B cell (primary cell): ENCODE data around the gene MXRA8. TPM values are rescaled to one million over a fixed set of nuclear protein-coding genes. Genes with fewer than 3 reads are reported as not detected.

Source experiments
- ATAC-seq: fragments of 200-7000 bp; cut with Tn5 transposase; one replicate; pipeline ENCODE4 v1.10.0; 2021; ENCODE audit warnings: low read depth, mild to moderate bottlenecking, moderate number of reproducible peaks, moderate library complexity
- CTCF ChIA-PET: fragments of 350-600 bp; sonication (Branson Sonifier 250); formaldehyde crosslinking; loops from one replicate; lab custom pipeline; 2021; ENCODE audit warnings: antibody characterized with exemption, inconsistent platforms; lab: Charles Lee
- POLR2A ChIA-PET: fragments of 350-600 bp; sonication (Branson Sonifier 250); formaldehyde crosslinking; loops from one replicate; lab custom pipeline; 2021; ENCODE audit warnings: antibody characterized with exemption; lab: Charles Lee
- DNase-seq: peaks from one replicate; pipeline ENCODE4 v3.0.0; 2013
- H2AFZ ChIP-seq: 2 replicates; pipeline ENCODE4 v1.6.1; 2012; ENCODE audit warnings: mild to moderate bottlenecking, low read depth, low read length; ENCODE audit not compliant: insufficient read depth, poor library complexity, severe bottlenecking
- H3K27ac ChIP-seq, 2 donors: 1 replicate in 1 of 2; 2 replicates in 1 of 2; pipeline ENCODE4 v1.5.1; 2012 to 2013; ENCODE audit warnings: low read length in 2 of 2, mild to moderate bottlenecking in 2 of 2, moderate library complexity in 1 of 2
- H3K27me3 ChIP-seq, 4 experiments: fragments of 200-600 bp in 1 of 4; sonication (generic) in 1 of 4; replicated peaks in 1 of 4; 1 replicate in 2 of 4; 2 replicates in 2 of 4; pipeline versions ENCODE4 v1.6.1 to v1.7.0; 2013 to 2016; ENCODE audit warnings: low read length in 3 of 4, mild to moderate bottlenecking in 2 of 4, mixed read lengths in 1 of 4, moderate library complexity in 1 of 4; ENCODE audit not compliant: insufficient read depth in 4 of 4, control insufficient read depth in 3 of 4; ENCODE audit errors: control extremely low read depth in 1 of 4
- H3K36me3 ChIP-seq, 2 experiments: replicated peaks in 1 of 2; 1 replicate in 1 of 2; 2 replicates in 1 of 2; pipeline versions ENCODE4 v1.6.1 to v1.7.1; 2013; ENCODE audit warnings: low read length in 1 of 2; ENCODE audit not compliant: insufficient read depth in 2 of 2, control insufficient read depth in 1 of 2; ENCODE audit errors: control extremely low read depth in 1 of 2, extremely low read depth in 1 of 2
- H3K4me1 ChIP-seq, 2 donors: fragments of 200-600 bp in 1 of 2; sonication (generic) in 1 of 2; 1 replicate in 1 of 2; 2 replicates in 1 of 2; pipeline versions ENCODE4 v1.5.1 to v1.6.1; 2013 to 2017; ENCODE audit warnings: low read length in 2 of 2; ENCODE audit not compliant: control insufficient read depth in 2 of 2, insufficient read depth in 2 of 2
- H3K4me2 ChIP-seq: replicated peaks from 2 replicates; pipeline ENCODE3; 2012; ENCODE audit warnings: mild to moderate bottlenecking, low read depth, low read length; ENCODE audit not compliant: poor library complexity, severe bottlenecking
- H3K4me3 ChIP-seq, 5 experiments: fragments of 200-600 bp in 1 of 5; sonication (generic) in 1 of 5; 1 replicate in 3 of 5; 2 replicates in 2 of 5; pipeline versions ENCODE4 v1.5.1 to v1.7.0; 2011 to 2016; ENCODE audit warnings: low read length in 4 of 5, mild to moderate bottlenecking in 4 of 5, low read depth in 2 of 5, control low read depth in 1 of 5, moderate library complexity in 1 of 5; ENCODE audit not compliant: insufficient read depth in 1 of 5; ENCODE audit errors: control extremely low read depth in 1 of 5, extremely low read depth in 1 of 5
- H3K79me2 ChIP-seq: fragments of 200-600 bp; sonication (generic); one replicate; pipeline ENCODE4 v1.6.0; 2016; ENCODE audit warnings: low read length; ENCODE audit not compliant: control insufficient read depth, insufficient read depth
- H3K9ac ChIP-seq: fragments of 200-600 bp; sonication (generic); 2 replicates; pipeline ENCODE4 v1.6.1; 2017; ENCODE audit warnings: mild to moderate bottlenecking, low read length, moderate library complexity
- H3K9me3 ChIP-seq, 3 donors: one replicate each; pipeline versions ENCODE4 v1.6.1 to v1.7.1; 2013; ENCODE audit warnings: low read length in 2 of 3; ENCODE audit not compliant: control insufficient read depth in 2 of 3, insufficient read depth in 1 of 3; ENCODE audit errors: control extremely low read depth in 1 of 3
- H4K20me1 ChIP-seq: 2 replicates; pipeline ENCODE4 v1.6.0; 2012; ENCODE audit warnings: mild to moderate bottlenecking, low read length; ENCODE audit not compliant: insufficient read depth, control insufficient read depth, poor library complexity, severe bottlenecking
- H3K27ac Mint-ChIP-seq: one replicate; pipeline ENCODE4 v1.8.0; 2021; ENCODE audit warnings: mixed read lengths
- H3K27me3 Mint-ChIP-seq: one replicate; pipeline ENCODE4 v1.8.0; 2021; ENCODE audit warnings: mixed read lengths
- H3K4me1 Mint-ChIP-seq: one replicate; pipeline ENCODE4 v1.8.0; 2021; ENCODE audit warnings: mixed read lengths
- H3K4me3 Mint-ChIP-seq: one replicate; pipeline ENCODE4 v1.8.0; 2021; ENCODE audit warnings: mixed read lengths
- H3K9me3 Mint-ChIP-seq: one replicate; pipeline ENCODE4 v1.8.0; 2022; ENCODE audit warnings: mixed read lengths; ENCODE audit not compliant: insufficient read depth
- EZH2 ChIP-seq: IDR thresholded peaks from 2 replicates; pipeline ENCODE4 v1.6.1; 2012; ENCODE audit warnings: borderline replicate concordance, low read depth, mild to moderate bottlenecking, moderate library complexity, low read length; ENCODE audit not compliant: insufficient read depth, poor library complexity, severe bottlenecking
- WGBS: methylation state at CpG from one replicate; pipeline ENCODE4 v1.1.5; 2013; ENCODE audit warnings: missing lambda C conversion rate; ENCODE audit not compliant: insufficient coverage; 5-methylcytosine and 5-hydroxymethylcytosine counted together
- intact Hi-C: fragments of 100-400 bp; cut with micrococcal nuclease; formaldehyde crosslinking; loops from one replicate; pipeline ENCODE4 v1.10.0; 2022
- polyA plus RNA-seq: library from polyadenylated mRNA; depleted of rRNA; stranded (reverse); fragments of >200 nt; gene quantifications from 2 replicates; pipeline ENCODE4 v1.2.3, GENCODE V29; 2012
- total RNA-seq, 2 donors: library from RNA; stranded (reverse); fragments of 120-200 nt in 1 of 2; gene quantifications; 1 replicate in 1 of 2; 2 replicates in 1 of 2; pipeline versions ENCODE4 v1.2.3 to v1.2.4, GENCODE V29; 2013 to 2022
- TF ChIP-seq, protein P1 (sequence below): fragments of 200-600 bp; IDR thresholded peaks from one replicate; pipeline ENCODE4 v1.8.0; 2022; ENCODE audit warnings: antibody characterized with exemption, mild to moderate bottlenecking

MXRA8 gene
- total and polyA plus RNA-seq, 2 donors (not counting 1 experiment from before 2014, with no cell fraction given) = 0.10 TPM; not detected in 1

- 20% methylated on average over 10 of the region's 13 CpGs for WGBS
- POLR2A ChIA-PET = interaction anchor here (0.5 kb wide), 1 partner anchor 97 kb away, joined by 3 read pairs; no protein-coding TSS in a partner anchor
- H3K27me3 ChIP-seq = peaks cover 0 to 42% (median 10%) of the 10 kb centered on the region in 4 experiments
- Mint-ChIP-seq H3K4me3 (no peak overlapping the region), H3K27ac (no peak overlapping the region), H3K27me3 (peaks cover 20% of the 10 kb centered on the region), H3K4me1 (peaks cover 8% of the 10 kb centered on the region), H3K9me3 (no peaks in the 10 kb centered on the region)
- peaks cover 0 to 18% (median 0%) of the 10 kb centered on the region in 3 donors for H3K9me3 ChIP-seq
- no peaks in the 10 kb centered on the region for H3K79me2 ChIP-seq
- CTCF ChIA-PET = no interaction called here
- peaks cover 11 to 14% of the 10 kb centered on the region in 2 donors for H3K4me1 ChIP-seq
- H3K9ac ChIP-seq = no peak overlapping the region
- H3K36me3 ChIP-seq = no peaks in the 10 kb centered on the region
- no peak overlapping the region for H3K27ac ChIP-seq
- intact Hi-C loops = no loop called here
- no peaks in the 10 kb centered on the region for H4K20me1 ChIP-seq
- no peak overlapping the region for H2AFZ ChIP-seq
- DNase-seq (no peak), ATAC-seq (no peak)
- no peak overlapping the region for H3K4me2 ChIP-seq
- TF ChIP-seq EZH2 = no peak
- TF ChIP-seq, protein P1, sequence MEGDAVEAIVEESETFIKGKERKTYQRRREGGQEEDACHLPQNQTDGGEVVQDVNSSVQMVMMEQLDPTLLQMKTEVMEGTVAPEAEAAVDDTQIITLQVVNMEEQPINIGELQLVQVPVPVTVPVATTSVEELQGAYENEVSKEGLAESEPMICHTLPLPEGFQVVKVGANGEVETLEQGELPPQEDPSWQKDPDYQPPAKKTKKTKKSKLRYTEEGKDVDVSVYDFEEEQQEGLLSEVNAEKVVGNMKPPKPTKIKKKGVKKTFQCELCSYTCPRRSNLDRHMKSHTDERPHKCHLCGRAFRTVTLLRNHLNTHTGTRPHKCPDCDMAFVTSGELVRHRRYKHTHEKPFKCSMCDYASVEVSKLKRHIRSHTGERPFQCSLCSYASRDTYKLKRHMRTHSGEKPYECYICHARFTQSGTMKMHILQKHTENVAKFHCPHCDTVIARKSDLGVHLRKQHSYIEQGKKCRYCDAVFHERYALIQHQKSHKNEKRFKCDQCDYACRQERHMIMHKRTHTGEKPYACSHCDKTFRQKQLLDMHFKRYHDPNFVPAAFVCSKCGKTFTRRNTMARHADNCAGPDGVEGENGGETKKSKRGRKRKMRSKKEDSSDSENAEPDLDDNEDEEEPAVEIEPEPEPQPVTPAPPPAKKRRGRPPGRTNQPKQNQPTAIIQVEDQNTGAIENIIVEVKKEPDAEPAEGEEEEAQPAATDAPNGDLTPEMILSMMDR = no peak
- no peak overlapping the region for H3K4me3 ChIP-seq
These were observed 3.6 kb upstream of the MXRA8 start for GRCh38 chr1:1361982-1362423.

GRCh38 chr1:1361233-1361981 lies 3.1 kb upstream of the MXRA8 start:
- ATAC-seq (no peak), DNase-seq (no peak)
- H3K4me2 ChIP-seq = no peak overlapping the region
- 82% methylated on average over 27 of the region's 35 CpGs for WGBS
- no peak overlapping the region for H3K9ac ChIP-seq
- Mint-ChIP-seq H3K9me3 (no peaks in the 10 kb centered on the region), H3K27ac (no peak overlapping the region), H3K4me1 (peaks cover 8% of the 10 kb centered on the region), H3K4me3 (no peak overlapping the region), H3K27me3 (peaks cover 24% of the 10 kb centered on the region)
- H3K9me3 ChIP-seq = peaks cover 0 to 13% (median 0%) of the 10 kb centered on the region in 3 donors
- H4K20me1 ChIP-seq = no peaks in the 10 kb centered on the region
- peaks cover 11 to 14% of the 10 kb centered on the region in 2 donors for H3K4me1 ChIP-seq
- POLR2A ChIA-PET = interaction anchor here (0.5 kb wide), 1 partner anchor 97 kb away, joined by 3 read pairs; no protein-coding TSS in a partner anchor
- H3K36me3 ChIP-seq = no peaks in the 10 kb centered on the region
- CTCF ChIA-PET = no interaction called here
- TF ChIP-seq, protein P1 = no peak
- no peak for TF ChIP-seq EZH2
- H3K79me2 ChIP-seq = no peaks in the 10 kb centered on the region
- intact Hi-C loops = no loop called here
- H3K4me3 ChIP-seq = no peak overlapping the region
- no peak overlapping the region for H2AFZ ChIP-seq
- no peak overlapping the region for H3K27ac ChIP-seq
- peaks cover 0 to 46% (median 13%) of the 10 kb centered on the region in 4 experiments for H3K27me3 ChIP-seq
